RPMI8226 (cell line): ENCODE data around the gene CCDC185.

ENCODE experiments used
- DNase-seq: peaks from one replicate; pipeline ENCODE4 v3.0.0-alpha.2; 2015

CCDC185 gene

DNA sequence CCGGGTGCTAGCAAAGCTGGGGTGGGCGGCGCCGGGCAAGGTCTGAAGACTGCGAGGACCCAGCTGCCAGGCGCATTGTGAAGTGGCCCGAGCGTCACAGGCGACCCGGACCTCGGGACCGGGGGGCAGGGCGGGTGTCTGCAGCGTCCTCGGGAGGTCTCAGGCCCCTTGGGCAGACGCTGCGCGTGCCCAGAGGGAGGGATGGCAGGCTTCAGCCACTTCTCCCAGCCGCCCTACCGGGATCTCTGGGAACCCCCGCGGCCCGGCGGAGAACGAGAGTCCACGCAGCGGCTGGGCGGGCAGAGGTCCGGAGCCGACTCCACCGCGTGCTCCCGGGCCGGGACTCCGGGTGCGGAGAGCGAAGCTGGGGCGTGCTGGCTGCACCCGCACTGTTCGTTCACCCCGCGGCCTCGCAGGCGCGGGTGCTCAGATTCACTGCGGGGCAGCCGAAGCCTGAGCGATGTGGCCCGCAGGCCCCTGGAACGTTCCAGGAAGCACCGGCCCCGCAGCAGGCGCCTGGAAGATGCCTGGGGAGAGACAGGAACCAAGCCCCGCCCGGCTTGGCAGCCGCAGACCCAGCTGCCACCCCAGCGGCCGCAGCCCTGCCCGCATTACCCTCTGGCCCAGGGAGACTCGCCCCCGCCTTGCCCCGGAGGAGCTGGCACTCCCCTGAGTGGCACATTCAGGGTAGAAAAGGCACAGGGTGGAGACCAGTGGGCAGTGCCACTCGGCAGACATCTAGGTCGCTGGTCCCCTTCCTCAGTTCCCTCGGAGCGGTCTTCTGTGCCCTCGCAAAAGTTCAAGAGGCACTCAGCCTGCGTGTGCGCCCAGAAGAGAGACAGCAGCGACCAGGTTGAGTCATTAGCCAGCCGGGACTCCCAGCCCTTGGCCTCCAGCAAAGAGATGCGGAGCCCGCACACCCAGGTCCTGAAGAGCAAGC lies at the start of gene CCDC185:
TSS of gene CCDC185 (plus strand) at position 141 of the 940 bp plus-strand sequence. CDS start at position 202, 61 bp downstream.
- DNase-seq: no peak

DNA sequence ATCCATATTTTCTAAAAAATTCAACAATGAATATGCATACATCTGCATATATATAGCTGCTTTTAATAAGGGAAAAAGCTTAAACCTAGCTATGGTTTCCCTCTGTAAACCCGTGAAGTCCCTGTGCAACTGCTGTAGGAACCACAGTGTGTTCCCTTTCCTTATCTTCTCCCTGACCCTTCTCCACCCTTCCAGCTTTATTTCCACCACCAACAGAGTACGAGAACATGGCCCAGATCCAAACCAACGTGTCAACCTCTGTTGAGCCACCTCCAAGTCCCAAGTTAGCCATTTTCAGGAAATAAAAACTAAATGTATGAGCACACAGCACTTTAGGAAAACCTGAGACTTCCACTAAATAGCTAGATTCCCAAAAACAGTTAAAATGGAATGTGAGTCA lies 49.5 kb upstream of the CCDC185 start:
- DNase-seq: no peak

DNA sequence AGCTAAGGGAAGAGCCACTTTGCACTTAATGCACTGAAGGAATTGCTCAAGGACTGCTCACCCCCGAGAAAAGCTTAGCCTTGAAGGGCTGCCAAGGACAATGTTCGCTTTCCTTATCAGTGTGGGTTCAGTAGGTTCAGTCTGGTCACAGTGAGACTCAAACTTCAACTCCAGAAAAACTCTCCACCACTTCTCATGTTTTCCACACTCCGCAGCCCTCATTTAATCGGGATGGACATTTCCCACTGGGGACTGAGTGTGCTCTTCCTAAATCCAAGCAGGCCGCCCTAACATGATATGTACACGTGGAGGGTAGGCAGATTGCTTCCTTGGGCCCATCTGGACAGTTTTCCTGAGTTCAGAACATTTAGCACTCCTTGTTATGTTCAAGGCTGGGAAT lies 48.7 kb upstream of the CCDC185 start:
- no peak for DNase-seq

- DNase-seq: no peak
These were observed 47.5 kb upstream of the CCDC185 start for GRCh38 chr1:223345720-223346119.

GRCh38 chr1:223346311-223346710 lies 46.9 kb upstream of the CCDC185 start:
- DNase-seq: no peak

GRCh38 chr1:223347583-223347982 lies 45.6 kb upstream of the CCDC185 start:
- no peak for DNase-seq

DNA sequence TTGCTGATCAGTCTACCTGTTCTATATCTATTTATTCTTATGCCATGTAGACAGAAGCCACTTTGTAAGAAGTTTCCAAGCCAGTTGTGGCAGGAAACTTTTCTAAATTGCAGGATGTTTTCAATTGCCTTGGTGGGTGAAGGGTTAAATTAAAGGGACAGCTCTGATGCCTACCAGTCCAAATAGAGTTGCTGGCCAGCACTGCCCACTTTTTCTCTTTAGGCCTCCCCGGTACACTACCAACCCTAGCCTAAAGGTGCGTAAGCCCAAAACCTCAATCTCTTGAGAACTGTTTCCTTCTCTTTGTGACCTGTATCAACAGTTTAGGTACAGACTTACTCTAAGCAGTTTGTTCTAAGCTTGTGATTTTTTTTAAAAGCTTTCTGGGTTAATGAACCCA lies 44.8 kb upstream of the CCDC185 start:
- DNase-seq: no peak

- DNase-seq: no peak
These were observed 44.0 kb upstream of the CCDC185 start for GRCh38 chr1:223349241-223349640.

- DNase-seq: no peak
These were observed 42.8 kb upstream of the CCDC185 start for GRCh38 chr1:223350361-223350908.

GRCh38 chr1:223352944-223353343 lies 40.3 kb upstream of the CCDC185 start:
- no peak for DNase-seq

- no peak for DNase-seq
These were observed 39.3 kb upstream of the CCDC185 start for GRCh38 chr1:223353939-223354338.

DNA sequence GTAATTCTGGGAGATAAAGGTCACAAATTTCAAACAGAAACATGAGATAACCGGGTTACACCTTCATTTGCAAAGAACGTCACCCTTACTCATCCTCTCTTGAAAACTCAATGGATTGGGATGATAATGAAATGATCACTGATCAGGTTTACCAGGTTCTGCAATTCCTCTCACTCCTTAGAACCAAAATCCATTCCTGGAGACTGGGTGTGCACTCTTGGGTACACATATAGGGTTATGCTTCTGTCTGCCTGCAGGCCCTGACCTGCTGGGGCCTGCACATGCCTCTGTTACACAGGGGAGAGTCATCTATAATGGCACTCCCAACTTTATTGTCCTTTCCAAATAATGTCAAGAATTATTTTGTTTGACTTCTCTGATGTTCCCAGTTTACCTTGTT lies 37.5 kb upstream of the CCDC185 start:
- DNase-seq: no peak

DNA sequence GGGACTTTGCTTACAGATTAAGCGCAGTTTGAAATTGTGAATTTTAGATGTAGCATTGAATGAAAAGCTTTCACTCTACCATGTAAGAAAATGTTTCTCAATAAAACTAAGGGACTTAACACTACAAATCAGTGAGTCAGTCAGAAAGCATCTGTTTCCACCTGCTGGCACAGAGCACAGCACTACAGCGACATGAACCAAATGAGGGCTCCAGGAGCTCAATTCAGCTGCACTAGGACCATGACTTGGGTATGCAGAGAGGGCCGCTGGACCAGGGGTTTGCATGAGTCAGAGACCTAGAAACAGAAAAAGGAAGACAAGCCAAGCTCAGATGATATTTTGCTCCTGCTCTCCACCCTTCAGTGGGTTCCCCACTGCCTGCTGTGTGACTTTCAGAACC lies 34.4 kb upstream of the CCDC185 start:
- DNase-seq: no peak

- peak; percentile 29 for DNase-seq
These were observed 30.0 kb upstream of the CCDC185 start for GRCh38 chr1:223363057-223363855.

GRCh38 chr1:223363856-223364684 lies 29.1 kb upstream of the CCDC185 start, which contains the start of gene SUSD4:
Gene SUSD4 (minus strand): TSS chr1:223364176. CDS start chr1:223363425, 751 bp downstream.
- DNase-seq: peak; percentile 75

- peak; percentile 13 for DNase-seq
These were observed 28.4 kb upstream of the CCDC185 start for GRCh38 chr1:223364685-223365382.

GRCh38 chr1:223374064-223374610 lies 19.1 kb upstream of the CCDC185 start:
- no peak for DNase-seq

DNA sequence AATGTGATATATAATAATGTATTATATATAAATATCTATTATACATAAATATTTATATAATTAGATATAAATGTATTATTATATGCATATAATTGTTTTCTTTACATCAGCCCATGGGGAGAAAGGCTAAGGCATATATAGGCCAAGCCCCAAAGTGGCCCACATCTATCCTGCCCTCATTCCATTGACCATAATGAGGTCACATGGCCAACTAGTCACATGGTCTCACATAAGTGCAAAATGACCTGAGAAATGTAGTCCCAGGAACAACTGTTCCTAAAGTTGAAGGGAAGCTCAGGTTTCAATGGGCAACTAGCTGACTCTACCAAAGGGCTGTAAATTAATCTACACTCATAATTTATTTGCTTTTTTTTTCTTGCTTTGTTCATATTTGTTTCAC lies 14.5 kb upstream of the CCDC185 start:
- no peak for DNase-seq

DNA sequence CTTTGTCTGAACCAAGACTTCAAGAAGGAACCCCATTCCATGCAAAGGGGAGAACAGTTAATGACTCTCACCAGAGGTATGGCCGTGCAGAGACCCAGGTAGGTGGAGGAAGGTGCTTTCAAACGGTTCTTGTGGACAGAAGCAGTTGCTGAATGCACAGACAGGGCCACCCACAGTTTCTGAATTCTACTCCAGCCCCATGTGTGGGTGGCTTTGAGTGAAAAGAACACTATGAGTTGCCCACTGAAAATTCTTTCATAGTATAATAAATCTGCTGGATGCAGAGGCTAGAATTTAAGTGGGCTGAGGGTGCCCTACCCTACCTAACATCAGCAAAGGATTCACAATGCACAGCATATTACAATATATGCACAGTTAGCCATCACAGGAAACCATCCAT lies 7.2 kb upstream of the CCDC185 start:
- DNase-seq: no peak

- no peak for DNase-seq
These were observed 2.6 kb upstream of the CCDC185 start for GRCh38 chr1:223390618-223391017.

GRCh38 chr1:223394242-223394641 lies 1.0 kb downstream of the CCDC185 start:
- no peak for DNase-seq

DNA sequence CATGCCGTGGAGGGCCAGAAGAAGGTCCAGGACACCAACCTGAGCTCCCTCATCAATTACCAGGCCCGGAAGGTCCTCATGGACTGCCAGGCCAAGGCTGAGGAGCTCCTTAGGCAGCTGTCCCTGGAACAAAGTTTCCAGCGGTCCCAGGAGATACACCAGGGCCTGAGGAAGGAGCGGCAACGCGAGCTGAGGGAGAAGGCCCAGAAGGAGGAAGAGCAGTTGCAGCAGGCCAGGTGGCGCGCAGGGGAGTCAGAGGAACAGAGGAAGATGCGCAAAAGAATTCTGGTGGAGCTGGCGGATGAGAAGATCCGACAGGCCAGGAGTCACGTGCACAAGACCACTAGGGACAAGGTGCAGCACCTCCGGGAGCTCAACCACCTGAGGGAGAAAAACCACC lies 1.5 kb downstream of the CCDC185 start:
- DNase-seq: no peak
